SK-N-SH treated with all-trans-retinoic acid at 6 μM for 48 hours (cell line): Measurements from ENCODE around the gene TOGARAM1.

Experiments used
- ATAC-seq: fragments of 200-7000 bp; cut with Tn5 transposase; 3 replicates; pipeline ENCODE4 v1.9.1; 2020; ENCODE audit warnings: mild to moderate bottlenecking, moderate library complexity
- ARNTL ChIP-seq: fragments of 450-650 bp; formaldehyde crosslinking; IDR thresholded peaks from 2 replicates; pipeline ENCODE4 v1.5.0; 2020; ENCODE audit warnings: low read depth, mild to moderate bottlenecking, moderate library complexity, borderline replicate concordance
- CREB5 ChIP-seq: fragments of 250-450 bp; sonication (Bioruptor Pico); IDR thresholded peaks from 2 replicates; pipeline ENCODE4 v1.5.1; 2020; ENCODE audit warnings: low read depth, mild to moderate bottlenecking, moderate library complexity
- CSDC2 ChIP-seq: fragments of 250-450 bp; sonication (Bioruptor Pico); IDR thresholded peaks from 2 replicates; pipeline ENCODE4 v1.5.0; 2020; ENCODE audit warnings: mild to moderate bottlenecking, moderate library complexity
- CSRNP3 ChIP-seq: fragments of 250-450 bp; sonication (Bioruptor Pico); IDR thresholded peaks from 2 replicates; pipeline ENCODE4 v1.5.1; 2021; ENCODE audit warnings: mild to moderate bottlenecking, moderate library complexity
- ESRRG ChIP-seq: fragments of 250-450 bp; sonication (Bioruptor Pico); IDR thresholded peaks from 2 replicates; pipeline ENCODE4 v1.6.1; 2021; ENCODE audit warnings: mild to moderate bottlenecking
- GLIS3 ChIP-seq: fragments of 250-450 bp; sonication (Bioruptor Pico); IDR thresholded peaks from 2 replicates; pipeline ENCODE4 v1.5.0; 2020; ENCODE audit warnings: mild to moderate bottlenecking, moderate library complexity
- ISL1 ChIP-seq: fragments of 250-450 bp; sonication (Bioruptor Pico); IDR thresholded peaks from 2 replicates; pipeline ENCODE4 v2.1.2; 2022; ENCODE audit warnings: mild to moderate bottlenecking, moderate library complexity
- OSR1 ChIP-seq: fragments of 250-450 bp; sonication (Bioruptor Pico); IDR thresholded peaks from 2 replicates; pipeline ENCODE4 v1.8.0; 2022; ENCODE audit warnings: moderate library complexity, mild to moderate bottlenecking, inconsistent platforms
- PATZ1 ChIP-seq: fragments of 250-450 bp; sonication (Bioruptor Pico); IDR thresholded peaks from 2 replicates; pipeline ENCODE4 v1.8.0; 2020; ENCODE audit warnings: mild to moderate bottlenecking, moderate library complexity, borderline replicate concordance
- POU6F1 ChIP-seq: fragments of 250-450 bp; sonication (Bioruptor Pico); IDR thresholded peaks from 2 replicates; pipeline ENCODE4 v1.8.0; 2021; ENCODE audit warnings: low read depth, mild to moderate bottlenecking, moderate library complexity, borderline replicate concordance
- PPARA ChIP-seq: fragments of 250-450 bp; sonication (Bioruptor Pico); IDR thresholded peaks from 2 replicates; pipeline ENCODE4 v1.5.0; 2020; ENCODE audit warnings: mild to moderate bottlenecking, borderline replicate concordance
- RARB ChIP-seq: fragments of 250-450 bp; sonication (Bioruptor Pico); IDR thresholded peaks from 2 replicates; pipeline ENCODE4 v1.8.0; 2021; ENCODE audit warnings: mild to moderate bottlenecking, moderate library complexity
- SNAI2 ChIP-seq: fragments of 250-450 bp; sonication (Bioruptor Pico); IDR thresholded peaks from 2 replicates; pipeline ENCODE4 v1.5.0; 2020; ENCODE audit warnings: mild to moderate bottlenecking, moderate library complexity
- TCF4 ChIP-seq: fragments of 250-450 bp; sonication (Bioruptor Pico); IDR thresholded peaks from 2 replicates; pipeline ENCODE4 v1.8.0; 2021; ENCODE audit warnings: mild to moderate bottlenecking, moderate library complexity, borderline replicate concordance
- TOX ChIP-seq: fragments of 250-450 bp; sonication (Bioruptor Pico); IDR thresholded peaks from 2 replicates; pipeline ENCODE4 v1.8.0; 2021; ENCODE audit warnings: mild to moderate bottlenecking, moderate library complexity, borderline replicate concordance
- TSHZ2 ChIP-seq: fragments of 250-450 bp; sonication (Bioruptor Pico); IDR thresholded peaks from 2 replicates; pipeline ENCODE4 v1.5.0; 2020; ENCODE audit warnings: mild to moderate bottlenecking, moderate library complexity
- ZC3H10 ChIP-seq: fragments of 250-450 bp; sonication (Bioruptor Pico); IDR thresholded peaks from 2 replicates; pipeline ENCODE4 v1.5.1; 2021; ENCODE audit warnings: mild to moderate bottlenecking, moderate library complexity
- ZFP3 ChIP-seq: fragments of 250-450 bp; sonication (Bioruptor Pico); IDR thresholded peaks from 2 replicates; pipeline ENCODE4 v1.5.0; 2020; ENCODE audit warnings: mild to moderate bottlenecking, moderate library complexity
- ZFP30 ChIP-seq: fragments of 450-650 bp; formaldehyde crosslinking; IDR thresholded peaks from 2 replicates; pipeline ENCODE4 v1.5.0; 2022; ENCODE audit warnings: mild to moderate bottlenecking, moderate library complexity
- ZNF565 ChIP-seq: fragments of 450-650 bp; formaldehyde crosslinking; conservative IDR thresholded peaks from 2 replicates; pipeline ENCODE4 v1.5.0; 2020; ENCODE audit warnings: low read depth, mild to moderate bottlenecking, moderate library complexity
- ZNF70 ChIP-seq: fragments of 450-650 bp; formaldehyde crosslinking; IDR thresholded peaks from 2 replicates; pipeline ENCODE4 v1.5.0; 2020; ENCODE audit warnings: mild to moderate bottlenecking, moderate library complexity
- ZNF8 ChIP-seq: fragments of 450-650 bp; formaldehyde crosslinking; IDR thresholded peaks from 2 replicates; pipeline ENCODE4 v1.5.0; 2020; ENCODE audit warnings: mild to moderate bottlenecking, moderate library complexity

Gene TOGARAM1

GRCh38 chr14:45051896-45052295, 89.9 kb downstream of the TOGARAM1 start:
- no peak for TF ChIP-seq PATZ1 (CRISPR knock-in tag)
- no peak for TF ChIP-seq ZNF565 (CRISPR knock-in tag)
- no peak for TF ChIP-seq ZFP3 (CRISPR knock-in tag)
- no peak for TF ChIP-seq CREB5 (CRISPR knock-in tag)
- no peak for TF ChIP-seq ZNF8 (CRISPR knock-in tag)
- TF ChIP-seq ZC3H10 (CRISPR knock-in tag): no peak
- TF ChIP-seq ZFP30: no peak
- no peak for TF ChIP-seq OSR1 (CRISPR knock-in tag)
- ATAC-seq: no peak

- TF ChIP-seq ARNTL: no peak
- TF ChIP-seq ZFP30: no peak
- no peak for TF ChIP-seq CSDC2 (CRISPR knock-in tag)
- no peak for TF ChIP-seq RARB (CRISPR knock-in tag)
- TF ChIP-seq GLIS3 (CRISPR knock-in tag): no peak
- TF ChIP-seq OSR1 (CRISPR knock-in tag): no peak
- no peak for TF ChIP-seq TSHZ2 (CRISPR knock-in tag)
- TF ChIP-seq ESRRG (CRISPR knock-in tag): no peak
- ATAC-seq: no peak
Measured at GRCh38 chr14:45057349-45057748, 95.4 kb downstream of the TOGARAM1 start.

- no peak for TF ChIP-seq CSDC2 (CRISPR knock-in tag)
- no peak for TF ChIP-seq GLIS3 (CRISPR knock-in tag)
- TF ChIP-seq TCF4 (CRISPR knock-in tag): no peak
- TF ChIP-seq PATZ1 (CRISPR knock-in tag): no peak
- no peak for TF ChIP-seq ESRRG (CRISPR knock-in tag)
- TF ChIP-seq RARB (CRISPR knock-in tag): no peak
- TF ChIP-seq PPARA (CRISPR knock-in tag): no peak
- no peak for TF ChIP-seq OSR1 (CRISPR knock-in tag)
- TF ChIP-seq ZFP30: no peak
- TF ChIP-seq TOX: no peak
- no peak for TF ChIP-seq SNAI2
- no peak for TF ChIP-seq ZNF8 (CRISPR knock-in tag)
- TF ChIP-seq ARNTL: no peak
- ATAC-seq: no peak
Measured at GRCh38 chr14:45057881-45058364, 95.9 kb downstream of the TOGARAM1 start.

GRCh38 chr14:45060551-45060950, 98.6 kb downstream of the TOGARAM1 start:
- no peak for ATAC-seq
- TF ChIP-seq CSRNP3 (CRISPR knock-in tag) (no peak), OSR1 (CRISPR knock-in tag) (no peak), ESRRG (CRISPR knock-in tag) (no peak), ZNF8 (CRISPR knock-in tag) (no peak), CSDC2 (CRISPR knock-in tag) (no peak), ISL1 (CRISPR knock-in tag) (no peak), POU6F1 (CRISPR knock-in tag) (no peak), PATZ1 (CRISPR knock-in tag) (no peak), TOX (no peak), ZNF70 (CRISPR knock-in tag) (no peak), ZNF565 (CRISPR knock-in tag) (no peak), GLIS3 (CRISPR knock-in tag) (no peak), ARNTL (no peak)
